ENCODE measurements around the gene ALKBH3. TPM values are rescaled to one million over a fixed set of nuclear protein-coding genes. Genes with fewer than 3 reads are reported as not detected.

Gene ALKBH3
- total and polyA plus RNA-seq, 2 of the 13 experiments (the other 11 are each of a cell fraction or from before 2014, with no cell fraction given), result 17.8 to 36.1 TPM

DNA sequence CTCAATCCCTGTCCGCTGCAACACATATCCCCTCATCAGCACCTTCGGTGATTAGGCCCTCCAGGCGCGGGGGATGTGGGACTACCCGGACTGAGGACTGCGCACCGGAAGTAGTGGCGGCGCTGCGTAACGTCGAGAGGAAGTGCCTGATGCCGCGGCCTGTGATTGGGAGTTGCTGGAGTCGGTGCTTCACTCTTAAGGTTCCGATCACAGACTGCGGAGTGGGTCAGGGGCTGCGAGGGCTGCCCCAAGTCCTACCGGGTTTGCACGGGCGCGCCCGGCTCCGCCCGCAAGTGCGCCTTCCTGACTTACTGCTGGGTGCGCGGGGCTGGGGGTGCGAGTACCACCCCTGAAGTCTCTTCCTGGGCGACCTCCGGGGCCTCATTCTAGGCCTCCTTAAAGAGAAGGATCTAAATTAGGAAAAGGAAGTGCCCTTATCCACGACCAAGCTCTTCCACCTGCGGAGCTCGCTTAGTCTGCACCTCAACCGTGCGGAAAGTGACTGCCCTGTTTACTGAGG lies at the start of gene ALKBH3 (continued):
- no peak for TF ChIP-seq ZNF432 (CRISPR knock-in tag; IDR thresholded peaks at IDR 0.05; ENCODE audit: borderline replicate concordance)
- TF ChIP-seq ZNF709 (CRISPR knock-in tag; IDR thresholded peaks at IDR 0.05), result no peak
- TF ChIP-seq SMARCC2 (IDR thresholded peaks at IDR 0.05), result no peak
- peak; percentile 97 for TF ChIP-seq REPIN1 (CRISPR knock-in tag; IDR thresholded peaks at IDR 0.05; ENCODE audit: borderline replicate concordance, low read depth)
- TF ChIP-seq ZNF850 (CRISPR knock-in tag; conservative IDR thresholded peaks at IDR 0.05), result 0 out of 2 replicates have a peak, but pooled peaks have one; percentile 44
- TF ChIP-seq KDM1A (CRISPR knock-in tag; IDR thresholded peaks at IDR 0.05), result 0 out of 2 replicates have a peak, but pooled peaks have one; percentile 60
- peak; percentile 94 for TF ChIP-seq NR2C2 (CRISPR knock-in tag; IDR thresholded peaks at IDR 0.05; ENCODE audit: borderline replicate concordance)
- TF ChIP-seq POLR2AphosphoS2 (IDR thresholded peaks at IDR 0.05; ENCODE audit: low read depth, low read length), result no peak
- TF ChIP-seq ELF1 (CRISPR knock-in tag; IDR thresholded peaks at IDR 0.05), result peak; percentile 82
- TF ChIP-seq SATB2 (CRISPR knock-in tag; IDR thresholded peaks at IDR 0.05), result no peak
- TF ChIP-seq PLRG1 (conservative IDR thresholded peaks at IDR 0.05), result no peak
- no peak for TF ChIP-seq NBN (conservative IDR thresholded peaks at IDR 0.05)
- peak; percentile 10; the same call in 1 of the 2 replicates for TF ChIP-seq KDM6A (CRISPR knock-in tag; IDR thresholded peaks at IDR 0.05; ENCODE audit: low read depth)
- TF ChIP-seq CTCF (CRISPR knock-in tag; IDR thresholded peaks at IDR 0.05), result no peak
- no peak; the same call in 1 of the 2 replicates for TF ChIP-seq HES4 (CRISPR knock-in tag; IDR thresholded peaks at IDR 0.05; ENCODE audit: borderline replicate concordance)
- TF ChIP-seq ZNF205 (CRISPR knock-in tag; IDR thresholded peaks at IDR 0.05), result peak; percentile 67
- TF ChIP-seq MTA1 (CRISPR knock-in tag; IDR thresholded peaks at IDR 0.05; ENCODE audit: borderline replicate concordance), result peak; percentile 67; the same call in 1 of the 2 replicates
- peak; percentile 79 for TF ChIP-seq KDM3A (CRISPR knock-in tag; IDR thresholded peaks at IDR 0.05; ENCODE audit: low read depth)
- TF ChIP-seq LCORL (IDR thresholded peaks at IDR 0.05), result peak; percentile 98
- TF ChIP-seq LCORL (CRISPR knock-in tag; IDR thresholded peaks at IDR 0.05), result no peak
- TF ChIP-seq, protein P1, sequence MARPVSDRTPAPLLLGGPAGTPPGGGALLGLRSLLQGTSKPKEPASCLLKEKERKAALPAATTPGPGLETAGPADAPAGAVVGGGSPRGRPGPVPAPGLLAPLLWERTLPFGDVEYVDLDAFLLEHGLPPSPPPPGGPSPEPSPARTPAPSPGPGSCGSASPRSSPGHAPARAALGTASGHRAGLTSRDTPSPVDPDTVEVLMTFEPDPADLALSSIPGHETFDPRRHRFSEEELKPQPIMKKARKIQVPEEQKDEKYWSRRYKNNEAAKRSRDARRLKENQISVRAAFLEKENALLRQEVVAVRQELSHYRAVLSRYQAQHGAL (CRISPR knock-in tag; IDR thresholded peaks at IDR 0.05; ENCODE audit: not compliant biosample characterization), result no peak
- peak; percentile 72 for TF ChIP-seq HCFC1 (IDR thresholded peaks at IDR 0.05; ENCODE audit: low read depth, low read length)
- no peak for TF ChIP-seq NFE2L2 (IDR thresholded peaks at IDR 0.05; ENCODE audit: low read length)
- peak; percentile 79 for TF ChIP-seq ZNF768 (CRISPR knock-in tag; IDR thresholded peaks at IDR 0.05)
- no peak for TF ChIP-seq ZNF790 (CRISPR knock-in tag; IDR thresholded peaks at IDR 0.05; ENCODE audit: borderline replicate concordance)
- no peak for TF ChIP-seq FOXJ3 (CRISPR knock-in tag; IDR thresholded peaks at IDR 0.05; ENCODE audit: borderline replicate concordance)
- TF ChIP-seq PRMT3 (CRISPR knock-in tag; IDR thresholded peaks at IDR 0.05; ENCODE audit: borderline replicate concordance, low read depth), result 0 out of 2 replicates have a peak, but pooled peaks have one; percentile 49
- TF ChIP-seq E2F1 (CRISPR knock-in tag; IDR thresholded peaks at IDR 0.05), result no peak
- TF ChIP-seq GATA4 (IDR thresholded peaks at IDR 0.05; ENCODE audit: borderline replicate concordance, low read depth), result no peak
